ENCODE measurements around the gene TRMT1L.

- no peak for TF ChIP-seq POLR2A (IDR thresholded peaks at IDR 0.05)
- TF ChIP-seq, protein P1, sequence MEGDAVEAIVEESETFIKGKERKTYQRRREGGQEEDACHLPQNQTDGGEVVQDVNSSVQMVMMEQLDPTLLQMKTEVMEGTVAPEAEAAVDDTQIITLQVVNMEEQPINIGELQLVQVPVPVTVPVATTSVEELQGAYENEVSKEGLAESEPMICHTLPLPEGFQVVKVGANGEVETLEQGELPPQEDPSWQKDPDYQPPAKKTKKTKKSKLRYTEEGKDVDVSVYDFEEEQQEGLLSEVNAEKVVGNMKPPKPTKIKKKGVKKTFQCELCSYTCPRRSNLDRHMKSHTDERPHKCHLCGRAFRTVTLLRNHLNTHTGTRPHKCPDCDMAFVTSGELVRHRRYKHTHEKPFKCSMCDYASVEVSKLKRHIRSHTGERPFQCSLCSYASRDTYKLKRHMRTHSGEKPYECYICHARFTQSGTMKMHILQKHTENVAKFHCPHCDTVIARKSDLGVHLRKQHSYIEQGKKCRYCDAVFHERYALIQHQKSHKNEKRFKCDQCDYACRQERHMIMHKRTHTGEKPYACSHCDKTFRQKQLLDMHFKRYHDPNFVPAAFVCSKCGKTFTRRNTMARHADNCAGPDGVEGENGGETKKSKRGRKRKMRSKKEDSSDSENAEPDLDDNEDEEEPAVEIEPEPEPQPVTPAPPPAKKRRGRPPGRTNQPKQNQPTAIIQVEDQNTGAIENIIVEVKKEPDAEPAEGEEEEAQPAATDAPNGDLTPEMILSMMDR (IDR thresholded peaks at IDR 0.05): no peak
These were observed 69.0 kb downstream of the TRMT1L start for GRCh38 chr1:185087746-185088145.
